T-helper 2 cell treated with Interferon-gamma antibody and Interleukin-4, amounts not matched to agents 100 ng/mL and 5 ng/mL, for 36 hours (primary cell): ENCODE measurements around the gene ITPKB. TPM values are rescaled to one million over a fixed set of nuclear protein-coding genes. Genes with fewer than 3 reads are reported as not detected.
"Not testable (repeated sequence)": the region's sequence is repeated elsewhere in the genome, so short reads cannot be mapped to it uniquely, and the experiment has no call there.

Source experiments
- intact Hi-C: fragments of 100-400 bp; cut with micrococcal nuclease; formaldehyde crosslinking; loops from one replicate; pipeline ENCODE4 v1.15.1; 2023
- total RNA-seq: library from RNA; stranded (reverse); gene quantifications from 2 replicates; pipeline ENCODE4 v1.2.3, GENCODE V29; 2022

Gene ITPKB
- total RNA-seq, 1 donor from 2014 or later: 36.2 TPM

DNA sequence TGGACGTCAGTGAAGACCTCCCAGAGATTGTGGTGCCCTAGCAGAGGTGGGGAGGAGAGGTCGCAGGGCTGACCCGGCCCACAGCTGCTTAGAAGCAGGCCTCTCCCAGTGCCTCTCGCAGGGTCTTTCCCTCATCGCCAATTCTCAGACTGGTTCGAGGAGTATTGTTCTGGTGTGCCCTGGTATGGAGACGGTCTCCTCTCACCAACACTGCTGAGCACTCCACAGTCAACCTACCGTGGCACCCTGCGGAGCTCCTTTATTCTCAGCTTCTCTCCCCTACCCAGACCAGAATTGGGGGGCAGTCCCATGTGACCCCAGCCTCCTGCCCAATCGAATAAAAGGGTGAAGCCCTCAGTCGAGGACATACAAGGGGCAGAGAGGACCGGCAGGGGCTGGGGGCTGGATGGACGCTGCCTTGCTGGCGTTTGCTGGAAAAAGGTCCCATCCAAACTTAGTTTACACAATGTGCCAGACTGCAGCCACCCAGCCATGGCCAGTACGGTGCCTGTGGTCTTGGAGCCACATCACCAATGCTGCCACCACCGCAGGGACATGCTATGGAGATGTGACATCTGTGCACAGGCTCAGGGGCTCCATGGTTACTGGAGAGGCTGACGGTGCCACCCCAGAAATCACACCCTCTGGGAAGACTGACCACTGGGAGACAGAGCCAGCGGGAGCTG is 109.7 kb downstream of the ITPKB start:
- intact Hi-C loops: no loop called here

DNA sequence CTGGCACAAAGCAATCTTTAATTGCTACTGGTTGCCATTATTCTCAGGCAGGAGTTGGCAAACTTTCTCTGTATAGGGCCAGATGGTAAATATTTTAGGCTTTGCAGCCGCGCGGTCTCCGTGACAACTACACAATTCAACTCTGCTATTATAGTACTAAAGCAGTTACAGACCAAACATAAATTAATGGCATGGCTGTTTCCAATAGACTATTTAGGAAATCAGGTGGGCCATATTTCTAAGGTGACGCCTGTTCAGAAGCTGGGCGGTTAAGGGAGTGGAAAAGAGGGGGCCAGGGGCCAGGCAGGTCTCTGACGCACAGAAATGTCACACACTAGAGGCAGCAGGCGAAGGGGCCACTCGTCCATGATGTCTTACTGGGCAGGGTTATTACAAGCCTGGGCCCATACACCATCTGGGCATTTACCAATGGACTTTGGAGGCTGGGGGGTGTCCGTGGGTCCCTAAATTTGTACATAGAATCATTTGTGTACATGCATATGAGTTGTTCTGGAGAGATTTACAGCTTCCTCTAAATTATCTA is 110.4 kb downstream of the ITPKB start:
- intact Hi-C loops: no loop called here

DNA sequence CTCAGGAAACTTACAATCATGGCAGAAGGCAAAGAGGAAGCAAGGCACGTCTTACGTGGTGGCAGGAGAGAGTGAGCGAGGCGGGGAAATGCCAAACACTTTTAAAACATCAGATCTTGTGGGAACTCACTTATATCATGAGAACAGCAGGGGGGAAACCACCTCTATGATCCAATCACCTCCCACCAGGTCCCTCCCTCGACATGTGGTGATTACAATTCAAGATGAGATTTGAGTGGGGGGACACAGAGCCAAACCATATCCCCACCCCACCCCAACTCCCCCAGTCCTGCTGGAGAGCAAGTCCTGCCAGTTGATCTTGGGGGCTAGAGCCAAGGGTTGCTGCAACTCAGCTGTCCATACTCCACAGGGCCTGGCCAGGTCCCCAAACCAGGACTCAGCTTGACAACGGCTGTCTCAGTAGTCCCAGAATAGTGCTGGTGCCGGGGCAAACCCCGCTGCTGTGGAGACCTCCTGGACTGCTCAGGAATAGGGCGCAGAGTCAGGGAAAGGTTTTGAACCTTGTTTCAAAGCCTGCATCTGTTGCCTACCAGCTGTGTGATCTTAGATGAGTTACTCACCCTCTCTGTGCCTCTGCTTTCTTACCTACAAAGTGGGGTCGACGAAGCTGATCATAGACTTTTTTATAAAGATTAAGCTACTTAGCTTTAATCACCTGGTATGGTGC is 111.0 kb downstream of the ITPKB start:
- intact Hi-C loops: no loop called here

DNA sequence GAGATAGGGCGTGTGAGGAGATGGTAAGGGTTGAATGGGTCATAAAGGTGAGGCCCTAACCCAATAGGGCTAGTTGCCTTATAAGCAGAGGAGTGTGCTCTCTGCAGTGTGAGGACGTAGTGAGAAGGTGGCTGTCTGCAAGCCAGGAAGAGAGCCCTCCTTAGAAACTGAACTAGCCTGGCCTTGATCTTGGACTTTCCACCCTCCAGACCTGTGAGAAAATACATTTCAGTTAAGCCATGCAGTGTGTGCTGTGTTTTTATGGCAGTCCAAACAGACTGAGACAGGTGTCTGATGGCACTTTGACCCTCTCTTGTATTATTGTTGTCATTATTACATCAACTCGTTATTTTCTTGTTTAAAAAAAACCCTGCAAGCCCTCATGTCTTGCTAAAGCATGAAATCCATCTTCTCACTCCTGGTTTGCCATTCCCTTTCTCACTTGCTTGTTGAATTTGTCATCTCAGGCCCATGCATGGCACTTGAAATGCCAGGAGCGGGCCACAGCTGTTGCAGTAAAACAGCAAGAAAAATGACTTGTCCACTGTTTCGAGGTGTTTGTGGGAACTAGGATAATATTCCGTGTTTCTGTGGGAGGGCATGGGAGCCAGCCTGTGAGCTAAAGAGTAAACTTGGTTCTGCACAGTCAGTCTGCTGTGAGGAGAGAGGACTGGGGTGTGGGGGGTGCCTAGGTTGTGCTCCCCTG is 111.9 kb downstream of the ITPKB start:
- intact Hi-C loops: no loop called here

DNA sequence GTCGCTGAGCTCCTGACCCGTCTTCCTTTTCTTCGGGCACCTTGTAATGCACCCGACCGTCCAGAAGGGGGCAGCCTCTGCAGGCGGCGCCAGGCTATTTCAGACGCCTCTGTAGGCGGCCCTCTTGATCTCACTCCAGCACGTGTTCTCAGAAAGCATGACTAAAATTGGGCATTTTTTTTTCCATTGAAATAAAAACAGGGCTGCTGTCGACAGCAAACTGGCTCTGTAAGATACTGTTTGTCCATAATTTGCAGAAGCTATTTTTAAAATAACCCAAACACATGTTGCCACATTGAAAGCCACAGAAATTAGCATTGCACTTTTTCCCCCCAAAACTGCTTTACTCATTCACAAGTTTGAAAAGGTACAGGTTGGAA is 112.5 kb downstream of the ITPKB start:
- intact Hi-C loops: loop anchor here (1.0 kb wide), 2 partner anchors 202 to 314 kb away; partner anchors contain the start of gene COQ8A

DNA sequence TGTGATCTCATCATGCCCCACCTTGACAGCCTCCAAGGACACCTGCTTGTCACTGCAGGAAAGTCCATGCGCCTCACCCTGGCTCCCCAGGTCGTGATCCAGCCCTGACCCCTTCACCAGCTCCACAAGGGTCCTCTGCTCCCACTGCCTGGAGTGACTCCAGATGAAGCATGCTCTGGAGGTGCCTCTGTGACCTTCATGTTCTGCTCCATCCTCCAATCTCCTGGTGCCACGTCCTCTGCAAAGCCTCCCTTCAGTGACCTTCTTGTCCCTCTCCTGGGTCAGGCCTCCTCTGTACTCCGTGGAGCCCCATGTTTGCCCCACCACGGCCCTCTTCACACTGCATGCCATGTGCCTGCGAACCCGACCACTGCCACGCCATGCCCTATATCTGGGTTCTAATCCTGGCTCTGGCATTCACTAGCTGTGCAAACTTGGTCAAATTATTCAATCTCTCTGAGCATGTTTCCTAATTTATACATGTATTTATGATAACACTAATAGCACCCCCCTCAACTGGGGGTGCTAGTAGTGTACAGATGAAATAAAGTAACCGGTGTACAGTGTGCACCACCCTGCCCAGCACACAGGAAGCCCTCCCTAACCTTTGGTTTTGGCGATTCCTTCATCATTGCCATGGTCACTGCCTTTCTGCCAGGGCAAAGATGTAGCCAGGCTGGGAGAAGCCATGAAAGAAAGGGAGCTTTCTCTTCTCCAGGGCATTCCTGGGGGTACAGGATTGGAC is 113.1 kb downstream of the ITPKB start:
- intact Hi-C loops: loop anchor here (1.0 kb wide), 2 partner anchors 202 to 314 kb away; partner anchors contain the start of gene COQ8A

DNA sequence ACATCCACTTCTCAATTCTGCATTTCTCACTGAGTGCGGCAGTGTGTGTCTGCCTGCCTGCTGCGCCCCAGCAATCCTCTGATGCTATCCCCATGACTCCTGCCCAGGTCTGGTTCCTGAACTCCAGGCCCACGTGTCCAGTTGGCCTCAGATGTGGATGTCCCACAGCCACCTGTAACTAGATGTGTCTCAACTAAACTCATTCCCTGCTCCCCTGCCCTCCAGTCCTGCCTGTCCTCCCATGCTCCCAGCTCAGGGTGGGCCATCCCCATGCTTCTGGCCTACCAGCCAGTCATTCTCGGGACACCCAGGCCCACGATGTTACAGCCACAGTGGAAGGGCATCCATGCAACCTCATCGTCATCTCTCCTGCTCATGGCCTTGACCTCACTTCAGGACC is 113.8 kb downstream of the ITPKB start:
- intact Hi-C loops: no loop called here

DNA sequence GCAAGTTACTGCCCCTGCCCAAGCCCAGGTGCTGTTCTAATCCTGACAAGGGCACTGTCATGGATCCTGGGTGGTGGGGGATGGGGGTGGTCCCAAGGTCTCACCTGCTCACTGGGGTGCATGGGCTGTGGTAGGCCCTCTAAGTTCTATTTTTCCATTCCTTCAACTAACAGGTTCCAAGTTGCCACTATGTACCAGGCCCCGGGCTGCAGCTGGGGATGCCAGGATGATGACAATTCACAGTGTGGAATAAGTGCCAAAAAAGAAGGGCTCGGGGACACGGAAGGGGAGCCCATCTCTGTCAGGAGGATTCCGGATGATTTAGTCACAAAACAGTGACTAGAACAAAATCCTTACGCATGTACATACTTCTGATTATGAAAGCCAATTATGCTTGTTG is 114.6 kb downstream of the ITPKB start:
- intact Hi-C loops: no loop called here

DNA sequence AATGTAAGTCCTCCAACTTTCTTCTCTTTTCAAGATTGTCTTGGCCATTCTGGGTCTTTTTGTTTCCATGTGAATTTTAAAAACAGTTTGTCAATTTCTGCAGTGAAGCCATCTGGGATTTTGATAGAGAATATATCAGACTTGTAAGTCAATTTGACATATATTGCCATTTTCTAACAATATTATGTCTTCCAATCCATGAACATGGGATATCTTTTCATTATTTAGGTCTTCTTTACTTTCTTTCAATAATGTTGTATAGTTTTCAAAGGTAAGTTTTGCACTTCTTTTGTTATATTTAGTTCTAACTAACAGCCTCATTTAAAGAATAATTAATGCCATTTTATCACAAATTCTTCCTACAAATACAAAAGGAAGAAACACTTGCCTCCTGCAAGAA is 117.1 kb downstream of the ITPKB start:
- intact Hi-C loops: no loop called here

DNA sequence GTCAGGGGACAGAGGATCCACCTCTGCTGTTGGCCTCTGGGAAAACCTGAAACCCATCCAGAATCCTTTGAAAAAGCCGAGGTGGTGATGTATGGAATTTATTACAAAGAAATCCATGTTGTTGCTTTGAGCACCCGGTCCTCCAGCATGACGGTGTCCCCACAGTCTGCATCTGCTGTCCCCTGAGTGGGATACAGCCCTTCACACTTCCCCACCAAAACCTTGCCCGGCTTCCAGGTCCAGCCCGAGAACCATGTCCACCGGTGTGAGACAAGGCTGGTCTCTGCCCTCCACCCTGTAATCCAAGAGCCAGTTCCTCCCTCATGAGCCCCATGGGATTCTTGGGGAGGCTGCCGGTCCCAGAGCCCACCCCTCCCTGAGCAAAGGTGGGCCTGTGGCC is 120.1 kb downstream of the ITPKB start:
- intact Hi-C loops: no loop called here

DNA sequence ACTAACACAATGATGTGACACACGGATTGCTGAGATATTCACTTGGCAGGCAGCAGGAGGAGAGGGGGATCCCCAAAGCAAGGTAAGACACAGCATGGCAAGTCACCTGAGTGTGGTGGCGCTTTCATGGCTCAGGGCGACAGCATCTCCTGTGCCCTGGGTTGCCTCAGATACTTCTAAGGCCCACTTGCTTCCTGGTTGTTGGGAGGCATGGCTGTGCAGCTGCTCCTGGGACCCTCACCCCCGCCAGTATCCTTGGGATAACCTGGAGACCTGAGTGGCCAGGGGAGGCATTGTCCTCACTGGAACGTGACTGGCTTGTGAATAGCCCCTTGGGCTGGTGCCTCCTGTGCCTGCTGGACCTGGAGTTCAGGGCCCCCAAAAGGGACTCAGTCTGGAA is 120.7 kb downstream of the ITPKB start:
- intact Hi-C loops: no loop called here

DNA sequence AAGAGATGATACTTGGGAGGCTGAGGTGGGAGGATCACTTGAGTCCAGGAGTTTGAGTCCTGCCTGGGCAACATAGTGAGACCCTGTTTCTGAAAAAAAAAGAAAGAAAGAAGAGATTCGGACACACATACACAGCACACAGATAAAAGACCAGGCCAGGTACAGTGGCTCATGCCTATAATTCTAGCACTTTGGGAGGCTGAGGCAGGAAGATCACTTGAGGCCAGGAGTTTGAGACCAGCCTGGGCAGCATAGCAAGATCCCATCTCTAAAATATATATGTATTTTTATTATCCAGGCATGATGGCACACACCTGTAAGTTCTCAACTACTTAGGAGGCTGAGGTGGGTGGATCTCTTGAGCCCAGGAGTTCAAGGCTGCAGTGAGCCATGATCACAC is 121.4 kb downstream of the ITPKB start:
- intact Hi-C loops: not testable (repeated sequence)

DNA sequence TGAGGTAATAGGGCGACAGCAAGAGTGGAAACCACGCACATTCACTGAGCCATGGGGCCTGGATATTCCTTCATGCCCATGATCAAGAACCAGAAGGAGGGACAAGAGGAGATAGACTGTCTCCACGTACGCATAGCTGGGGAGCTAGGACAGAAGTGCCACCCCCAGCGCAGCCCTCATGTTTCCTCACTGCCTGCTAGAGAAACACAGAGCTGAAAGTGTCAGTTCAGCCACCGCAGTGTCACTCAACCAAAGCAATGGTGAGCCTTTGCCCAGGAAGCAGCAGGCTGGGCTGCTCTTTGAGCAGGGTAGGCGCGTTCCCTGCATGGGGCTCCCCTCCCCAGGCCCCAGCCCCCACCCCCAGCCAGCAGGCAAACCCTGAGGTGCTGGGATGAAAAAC is 122.0 kb downstream of the ITPKB start:
- intact Hi-C loops: no loop called here

DNA sequence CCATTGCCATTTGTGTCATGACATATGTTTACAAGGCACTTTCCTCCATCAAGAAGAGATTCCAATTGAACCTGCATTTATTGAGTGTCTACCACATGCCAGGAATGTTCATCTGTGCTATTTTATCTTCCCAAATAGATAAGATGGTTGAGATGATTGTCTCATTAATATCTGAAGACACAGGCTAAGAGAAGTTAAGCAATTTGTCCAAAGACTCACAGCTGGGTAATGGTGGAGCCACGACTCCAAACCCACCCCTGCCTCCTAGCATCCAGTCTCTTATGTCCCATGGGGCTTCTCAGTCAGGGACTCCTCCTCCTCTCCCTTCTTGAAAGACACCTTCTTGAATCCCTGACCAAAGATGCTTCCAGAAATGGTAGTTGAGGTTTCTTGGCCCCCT is 122.4 kb downstream of the ITPKB start:
- intact Hi-C loops: no loop called here

DNA sequence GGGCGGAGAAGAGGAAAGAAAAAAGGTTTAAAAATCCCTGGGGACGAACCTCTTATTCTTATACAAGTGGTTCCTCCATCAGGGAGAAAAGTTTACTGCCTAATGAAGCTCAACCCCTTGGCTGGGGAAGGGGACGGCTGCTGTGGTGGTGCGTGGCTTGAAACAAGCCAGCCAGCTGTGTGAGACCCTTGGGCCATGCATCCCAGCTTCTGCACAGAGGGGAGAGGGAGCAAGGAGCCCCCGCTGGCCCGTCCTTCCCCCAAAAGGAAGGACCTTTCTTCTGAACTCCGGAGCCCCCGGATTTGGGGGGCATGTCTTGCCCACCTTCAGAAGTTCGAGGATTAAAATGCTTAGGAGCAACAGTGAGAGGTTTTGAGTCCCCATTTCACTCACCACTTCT is 123.2 kb downstream of the ITPKB start:
- intact Hi-C loops: no loop called here

DNA sequence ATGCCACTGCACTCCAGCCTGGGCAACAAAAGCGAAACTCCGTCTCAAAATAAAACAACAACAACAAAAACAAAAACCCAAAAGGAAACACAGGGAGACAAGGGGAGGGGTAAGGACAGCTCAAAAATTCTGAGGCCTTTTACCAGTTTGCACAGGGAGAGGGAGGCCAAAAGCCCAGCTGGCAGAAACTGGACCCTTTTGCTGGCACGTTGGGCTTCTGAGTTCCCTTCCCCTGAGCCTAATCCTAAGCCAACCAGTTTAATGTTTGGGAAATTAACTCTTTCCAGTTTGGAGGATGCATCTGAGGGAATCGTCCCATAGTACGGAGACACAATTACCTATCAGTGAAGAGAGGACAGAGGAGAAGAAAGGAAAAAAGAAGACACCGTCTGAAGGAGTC is 127.1 kb downstream of the ITPKB start:
- intact Hi-C loops: not testable (repeated sequence)

DNA sequence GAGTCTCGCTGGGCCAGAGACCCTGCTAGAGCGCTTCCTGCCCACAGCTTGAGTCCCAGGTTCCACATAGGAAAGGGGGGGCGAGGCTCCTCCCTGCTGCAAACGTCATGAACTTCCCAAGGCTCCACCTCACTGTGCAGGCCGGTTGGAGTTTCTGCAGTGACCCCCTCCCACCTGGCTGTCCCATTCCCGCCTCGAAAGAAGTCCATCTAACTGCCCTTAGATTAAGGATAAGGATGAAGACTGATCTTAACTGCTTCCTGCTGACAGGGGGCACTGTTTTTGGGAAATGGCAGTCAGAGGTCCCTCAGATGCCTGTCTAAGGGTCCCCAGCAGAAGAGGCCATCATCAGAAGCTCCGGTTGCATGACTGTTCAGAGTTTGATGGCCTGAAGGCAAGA is 127.8 kb downstream of the ITPKB start:
- intact Hi-C loops: no loop called here

DNA sequence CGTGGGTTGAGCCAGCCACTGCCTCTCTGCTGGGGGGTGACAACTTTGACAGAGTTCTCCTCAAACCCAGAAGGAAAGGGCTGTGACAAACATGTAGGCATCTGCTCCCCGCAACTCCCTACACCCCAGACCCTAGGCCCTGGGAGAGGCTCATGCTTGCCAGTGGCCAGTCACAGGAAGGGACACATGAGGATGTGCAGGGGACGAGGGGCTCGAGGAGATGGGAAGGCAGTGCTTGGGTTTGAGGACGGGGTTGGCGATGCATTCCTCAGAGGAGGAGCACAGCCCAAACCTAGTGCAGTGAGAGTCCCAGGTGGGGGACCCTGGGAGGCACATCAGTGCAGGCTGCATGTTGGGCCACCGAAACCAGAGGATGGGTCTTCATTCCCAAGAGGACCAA is 128.4 kb downstream of the ITPKB start:
- intact Hi-C loops: no loop called here

DNA sequence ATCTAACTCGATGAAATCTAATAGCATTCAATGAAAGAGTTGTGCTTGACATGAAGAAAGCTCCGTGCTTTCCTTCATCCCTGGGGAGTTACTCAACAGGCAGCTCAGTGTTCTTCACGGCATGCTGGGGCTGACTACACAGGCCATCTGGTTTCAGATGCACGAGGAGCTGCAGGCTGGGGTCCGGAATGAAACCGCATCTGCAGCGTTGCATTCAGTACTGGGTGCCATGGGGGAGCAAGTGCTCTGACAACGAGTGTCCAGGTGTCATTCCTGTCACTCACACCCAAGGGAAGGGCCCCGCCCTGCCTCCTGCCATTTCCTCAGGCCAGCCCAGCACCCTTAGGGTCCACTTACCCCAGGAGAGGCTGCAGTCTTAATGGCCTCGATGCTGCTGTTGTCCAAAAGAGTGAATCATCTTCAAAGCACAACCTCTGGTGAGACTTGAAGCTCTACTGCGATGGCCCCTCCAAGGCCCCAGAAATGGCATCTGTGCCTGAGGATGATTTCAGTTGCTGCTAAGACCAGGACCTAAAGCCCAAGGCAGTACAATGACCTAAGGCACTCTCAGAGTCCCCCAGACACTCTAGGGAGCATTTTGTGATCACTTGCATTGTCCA is 129.1 kb downstream of the ITPKB start:
- intact Hi-C loops: loop anchor here (5.0 kb wide), 1 partner anchor 63 kb away; the partner anchor contains the start of gene STUM

DNA sequence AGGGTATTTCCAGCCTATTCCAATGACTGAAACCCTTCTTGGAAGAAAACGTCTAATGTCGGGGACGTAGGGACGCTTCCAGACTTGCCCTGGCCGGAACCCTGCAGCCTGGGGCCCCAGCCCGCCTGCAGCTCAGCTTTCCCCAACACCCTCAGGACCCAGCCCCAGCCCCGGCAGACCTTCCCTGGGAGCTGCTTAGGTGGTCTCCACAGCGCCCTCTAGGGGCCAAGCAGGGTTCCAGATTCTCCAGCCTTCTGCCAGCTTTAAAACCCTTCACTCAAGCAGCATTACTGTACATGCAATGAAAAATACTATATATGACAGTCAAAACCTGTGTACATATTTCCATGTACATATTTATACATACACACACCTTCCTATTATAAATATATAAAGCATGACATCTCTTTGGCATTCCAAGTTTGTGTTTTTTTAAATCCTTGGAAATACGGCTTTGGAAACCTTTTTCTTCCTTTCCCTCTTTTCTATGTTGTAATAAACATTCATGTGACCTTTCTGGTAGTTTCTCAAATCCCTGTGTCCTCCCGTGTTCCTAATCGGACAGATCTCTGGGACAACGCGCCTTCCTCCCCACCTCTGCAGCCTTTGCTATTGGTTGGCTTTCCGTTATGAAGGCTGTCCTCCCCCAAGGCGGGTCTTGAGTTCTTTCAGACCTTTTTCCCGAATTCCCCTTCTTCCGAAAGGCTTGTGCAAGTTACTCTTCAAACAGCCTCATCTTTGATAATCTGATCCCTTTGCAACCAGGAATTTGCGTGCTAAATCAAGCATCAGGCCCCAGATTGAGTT is 130.2 kb downstream of the ITPKB start:
- intact Hi-C loops: loop anchor here (1.0 to 5.0 kb wide), 2 partner anchors 62 to 185 kb away; partner anchors contain the start of gene STUM
